GM10248 (cell line): ENCODE results near the gene TRAF2.

Experiments used
- CTCF ChIA-PET: fragments of 300-600 bp; sonication (Branson Sonifier 250); formaldehyde crosslinking; extraction: SDS; loops from one replicate; lab custom pipeline; 2021; ENCODE audit warnings: antibody characterized with exemption; lab: Yijun Ruan, JAX
- POLR2A ChIA-PET: fragments of 350-650 bp; sonication (Branson Sonifier 250); formaldehyde crosslinking; extraction: SDS; loops from one replicate; lab custom pipeline; 2020; ENCODE audit warnings: antibody characterized with exemption; lab: Yijun Ruan, JAX
- DNase-seq: peaks from one replicate; pipeline ENCODE4 v3.0.0; 2012; ENCODE audit errors: extremely low spot score
- CTCF ChIP-seq: IDR thresholded peaks from 2 replicates; pipeline ENCODE4 v1.5.1; 2012; ENCODE audit warnings: mild to moderate bottlenecking, low read depth; ENCODE audit errors: extremely low read depth, missing control alignments, control extremely low read depth

Gene TRAF2

GRCh38 chr9:136944519-136945332 is 58.4 kb downstream of the TRAF2 start, which contains the start of the genes C8G and FBXW5:
Gene C8G, plus strand, starts transcription at chr9:136945243. Its CDS starts 78 bp downstream, at chr9:136945321.
Gene FBXW5, minus strand, starts transcription at chr9:136944738. Its CDS starts 655 bp downstream, at chr9:136944083.
- ChIA-PET POLR2A (interaction anchor here (0.7 kb wide), 1 partner anchor 61 kb away, joined by 4 read pairs; no protein-coding TSS in a partner anchor), CTCF (interaction anchor here (0.7 to 6.5 kb wide), 16 partner anchors 9 to 216 kb away, joined by 3 to 126 read pairs (median 4); partner anchors contain the start of genes FUT7, MAN1B1, PAXX and RABL6)
- peak; percentile 100 for DNase-seq
- TF ChIP-seq CTCF, result peak; percentile 95

- POLR2A ChIA-PET, result no interaction called here
- DNase-seq, result no peak
- no peak for TF ChIP-seq CTCF
- CTCF ChIA-PET, result interaction anchor here (0.7 to 6.5 kb wide), 5 partner anchors 17 to 102 kb away, joined by 3 to 126 read pairs (median 4); partner anchors contain the start of genes AJM1 and FUT7
Observed at GRCh38 chr9:136945333-136946227, 59.3 kb downstream of the TRAF2 start.

- TF ChIP-seq CTCF, result no peak
- DNase-seq, result no peak
- POLR2A ChIA-PET, result interaction anchor here (1.6 kb wide), 1 partner anchor 294 kb away, joined by 3 read pairs; the partner anchor contains the start of gene TUBB4B
- CTCF ChIA-PET, result interaction anchor here (0.9 to 6.5 kb wide), 8 partner anchors 53 to 156 kb away, joined by 3 to 126 read pairs (median 4); partner anchors contain the start of genes ABCA2, AJM1, FUT7 and SAPCD2
Observed at GRCh38 chr9:136946228-136947027, 60.1 kb downstream of the TRAF2 start.

GRCh38 chr9:136947028-136947891 is 60.9 kb downstream of the TRAF2 start:
- TF ChIP-seq CTCF, result no peak
- CTCF ChIA-PET, result interaction anchor here (0.9 to 6.5 kb wide), 30 partner anchors 8 to 289 kb away, joined by 3 to 126 read pairs (median 4); partner anchors contain the start of genes ABCA2, AJM1, FUT7 and MAN1B1
- DNase-seq, result no peak
- POLR2A ChIA-PET, result interaction anchor here (1.6 kb wide), 1 partner anchor 294 kb away, joined by 3 read pairs; the partner anchor contains the start of gene TUBB4B

- peak; percentile 71 for TF ChIP-seq CTCF
- CTCF ChIA-PET, result interaction anchor here (0.6 to 6.5 kb wide), 33 partner anchors 9 to 289 kb away, joined by 3 to 126 read pairs (median 4); partner anchors contain the start of genes ABCA2, AJM1, FUT7 and MAN1B1
- POLR2A ChIA-PET, result interaction anchor here (0.6 to 1.6 kb wide), 3 partner anchors 40 to 293 kb away, joined by 3 to 6 read pairs (median 4); partner anchors contain the start of genes CYSRT1 and TUBB4B
- no peak for DNase-seq
Observed at GRCh38 chr9:136947955-136948510, 61.7 kb downstream of the TRAF2 start.
